ENCODE data around the gene GLYATL1. TPM values are rescaled to one million over a fixed set of nuclear protein-coding genes. Genes with fewer than 3 reads are reported as not detected.
A peak's percentile ranks its signal among the peaks of the same experiment; 100 is the strongest.
"Not testable (repeated sequence)": the region's sequence is repeated elsewhere in the genome, so short reads cannot be mapped to it uniquely, and the experiment has no call there.

The GLYATL1 gene
- total and polyA plus RNA-seq, 2 experiments from 2014 or later, result 1.3 to 2.1 TPM

DNA sequence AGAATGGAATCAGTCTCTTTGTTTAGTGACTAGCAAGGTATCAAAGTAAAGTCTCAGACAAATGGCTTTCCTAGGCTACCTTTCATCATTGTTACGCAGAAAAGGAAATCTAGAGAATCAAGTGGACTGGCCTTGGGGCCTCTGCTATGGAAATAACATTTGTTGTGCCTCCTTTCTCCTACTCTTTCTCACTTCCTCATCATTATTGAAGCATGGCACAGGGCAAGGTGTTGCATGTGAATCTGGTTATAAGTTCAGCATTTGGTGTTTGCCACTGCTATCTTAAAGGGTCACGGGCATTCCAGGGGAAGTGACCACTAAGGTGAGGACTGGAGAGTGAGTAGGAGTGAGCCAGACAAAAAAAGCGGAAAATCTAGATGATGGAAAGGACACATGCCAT lies 54.9 kb downstream of the GLYATL1 start:
- no peaks in the 10 kb centered on the region for H3K9me3 ChIP-seq (ENCODE audit: low read depth)
- H3K27me3 ChIP-seq, result no peaks in the 10 kb centered on the region
- TF ChIP-seq, protein P1, sequence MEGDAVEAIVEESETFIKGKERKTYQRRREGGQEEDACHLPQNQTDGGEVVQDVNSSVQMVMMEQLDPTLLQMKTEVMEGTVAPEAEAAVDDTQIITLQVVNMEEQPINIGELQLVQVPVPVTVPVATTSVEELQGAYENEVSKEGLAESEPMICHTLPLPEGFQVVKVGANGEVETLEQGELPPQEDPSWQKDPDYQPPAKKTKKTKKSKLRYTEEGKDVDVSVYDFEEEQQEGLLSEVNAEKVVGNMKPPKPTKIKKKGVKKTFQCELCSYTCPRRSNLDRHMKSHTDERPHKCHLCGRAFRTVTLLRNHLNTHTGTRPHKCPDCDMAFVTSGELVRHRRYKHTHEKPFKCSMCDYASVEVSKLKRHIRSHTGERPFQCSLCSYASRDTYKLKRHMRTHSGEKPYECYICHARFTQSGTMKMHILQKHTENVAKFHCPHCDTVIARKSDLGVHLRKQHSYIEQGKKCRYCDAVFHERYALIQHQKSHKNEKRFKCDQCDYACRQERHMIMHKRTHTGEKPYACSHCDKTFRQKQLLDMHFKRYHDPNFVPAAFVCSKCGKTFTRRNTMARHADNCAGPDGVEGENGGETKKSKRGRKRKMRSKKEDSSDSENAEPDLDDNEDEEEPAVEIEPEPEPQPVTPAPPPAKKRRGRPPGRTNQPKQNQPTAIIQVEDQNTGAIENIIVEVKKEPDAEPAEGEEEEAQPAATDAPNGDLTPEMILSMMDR (IDR thresholded peaks at IDR 0.05; ENCODE audit: low read depth, low read length), result no peak
- H3K27ac ChIP-seq, result no peak overlapping the region
- H3K4me3 ChIP-seq, result no peak overlapping the region
- no peak for DNase-seq (ENCODE audit: low read depth in 1 of 2, low spot score in 1 of 2)
- H3K36me3 ChIP-seq, result no peaks in the 10 kb centered on the region
- no peaks in the 10 kb centered on the region for H3K4me1 ChIP-seq (ENCODE audit: low read depth)

DNA sequence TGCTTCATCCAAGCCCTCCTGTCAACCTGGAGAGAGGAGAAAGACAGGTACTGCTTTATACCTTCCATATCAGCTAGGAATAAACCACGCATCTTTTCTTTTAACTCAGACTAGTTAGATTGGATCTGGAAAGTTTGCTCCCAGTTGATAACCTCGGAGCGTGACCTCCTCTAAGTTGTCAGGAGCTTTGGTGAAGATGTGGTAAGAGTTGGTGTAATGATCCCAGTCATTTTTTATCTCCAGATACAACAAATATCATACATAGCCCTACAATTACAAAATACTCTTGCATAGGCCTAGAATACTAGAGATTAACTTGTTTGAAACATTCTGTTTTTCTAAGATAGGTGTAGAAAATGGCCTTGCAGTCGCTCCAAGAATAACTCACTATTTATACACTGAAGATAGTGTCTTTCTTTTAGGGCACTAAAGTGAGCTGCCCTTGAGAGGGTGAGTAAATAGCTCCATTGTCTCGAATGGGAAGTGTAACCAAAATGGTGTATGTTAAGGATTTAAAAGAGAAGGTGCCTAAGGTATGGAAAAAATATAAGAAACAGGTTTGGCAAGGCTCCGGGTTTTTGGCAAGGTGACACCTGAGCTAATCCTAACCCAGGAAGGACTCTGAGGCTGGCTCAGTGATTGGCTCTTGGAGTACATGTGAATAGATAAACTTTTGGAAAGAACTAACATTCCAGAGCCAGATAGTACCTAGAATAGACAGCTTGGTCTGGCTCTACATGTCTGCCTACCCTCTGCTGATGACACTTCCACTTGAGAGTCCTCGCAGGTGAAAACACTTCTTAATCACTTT lies 59.4 kb downstream of the GLYATL1 start:
- Histone ChIP-seq H3K27ac (peak overlapping the region; percentile 0), H3K9me3 (ENCODE audit: low read depth) (no peaks in the 10 kb centered on the region), H3K36me3 (no peaks in the 10 kb centered on the region), H3K27me3 (no peaks in the 10 kb centered on the region), H3K4me3 (no peak overlapping the region), H3K4me1 (ENCODE audit: low read depth) (no peaks in the 10 kb centered on the region)
- no peak for DNase-seq (ENCODE audit: low read depth in 1 of 2, low spot score in 1 of 2)
- TF ChIP-seq, protein P1 (IDR thresholded peaks at IDR 0.05; ENCODE audit: low read depth, low read length), result no peak

DNA sequence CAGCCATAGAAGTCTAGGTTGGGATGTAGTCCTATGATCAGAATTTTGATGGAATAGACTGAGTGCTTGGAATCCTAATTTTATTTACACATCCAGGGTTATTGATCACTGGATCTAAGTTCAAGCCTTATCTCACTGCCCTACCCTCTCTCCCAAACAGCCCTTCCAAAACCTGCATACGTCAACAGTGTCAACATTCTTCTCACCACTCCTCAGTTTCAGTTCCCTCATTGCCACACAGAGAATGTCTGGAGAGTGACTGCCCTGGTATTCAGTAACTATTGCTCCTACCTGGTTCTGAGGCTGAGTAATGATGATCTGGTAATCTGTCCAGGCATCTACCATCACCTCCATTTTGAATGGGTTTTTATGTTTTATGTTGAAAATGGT lies 60.0 kb downstream of the GLYATL1 start:
- no peaks in the 10 kb centered on the region for H3K9me3 ChIP-seq (ENCODE audit: low read depth)
- H3K4me3 ChIP-seq, result no peak overlapping the region
- DNase-seq (ENCODE audit: low read depth in 1 of 2, low spot score in 1 of 2), result no peak
- no peaks in the 10 kb centered on the region for H3K36me3 ChIP-seq
- TF ChIP-seq, protein P1 (IDR thresholded peaks at IDR 0.05; ENCODE audit: low read depth, low read length), result no peak
- no peaks in the 10 kb centered on the region for H3K4me1 ChIP-seq (ENCODE audit: low read depth)
- H3K27ac ChIP-seq, result no peak overlapping the region
- H3K27me3 ChIP-seq, result no peaks in the 10 kb centered on the region

DNA sequence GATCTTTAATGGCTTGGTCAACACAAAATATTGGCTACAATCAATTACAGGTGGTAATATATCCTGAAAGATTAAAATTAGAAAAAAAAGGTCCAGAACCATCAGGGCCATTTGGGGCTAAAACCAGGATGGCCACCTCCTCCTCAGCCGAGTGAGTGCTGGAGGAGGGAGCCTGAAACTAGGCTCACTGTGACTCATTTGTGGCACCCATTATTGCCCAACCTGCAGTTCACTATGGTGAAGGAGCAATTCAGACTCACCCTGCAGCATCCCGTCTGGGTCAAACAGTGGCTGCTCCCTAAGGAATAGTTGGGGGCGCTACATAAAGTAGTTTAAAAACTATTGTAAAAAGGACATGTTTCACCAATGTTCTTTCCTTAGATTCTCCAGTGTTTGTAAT lies 60.7 kb downstream of the GLYATL1 start:
- DNase-seq (ENCODE audit: low read depth in 1 of 2, low spot score in 1 of 2), result no peak
- TF ChIP-seq, protein P1 (IDR thresholded peaks at IDR 0.05; ENCODE audit: low read depth, low read length), result no peak
- no peaks in the 10 kb centered on the region for H3K9me3 ChIP-seq (ENCODE audit: low read depth)
- no peaks in the 10 kb centered on the region for H3K36me3 ChIP-seq
- no peaks in the 10 kb centered on the region for H3K4me1 ChIP-seq (ENCODE audit: low read depth)
- no peak overlapping the region for H3K4me3 ChIP-seq
- H3K27me3 ChIP-seq, result no peaks in the 10 kb centered on the region
- no peak overlapping the region for H3K27ac ChIP-seq

DNA sequence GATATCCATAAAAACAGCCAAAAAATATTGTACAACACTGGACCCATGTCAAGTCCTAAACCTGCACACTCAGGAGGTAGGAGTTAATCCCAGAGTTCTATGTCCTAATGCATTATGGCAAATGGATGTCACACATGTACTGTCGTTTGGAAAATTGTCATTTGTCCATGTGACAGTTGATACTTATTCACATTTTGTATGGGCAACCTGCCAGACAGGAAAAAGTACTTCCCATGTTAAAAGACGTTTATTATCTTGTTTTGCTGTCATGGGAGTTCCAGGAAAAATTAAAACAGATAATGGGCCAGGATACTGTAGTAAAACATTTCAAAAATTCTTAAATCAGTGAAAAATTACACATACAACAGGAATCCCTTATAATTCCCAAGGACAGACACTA lies 62.7 kb downstream of the GLYATL1 start:
- H3K4me3 ChIP-seq; H3K27ac ChIP-seq; H3K4me1 ChIP-seq (ENCODE audit: low read depth); DNase-seq (ENCODE audit: low read depth in 1 of 2, low spot score in 1 of 2); H3K9me3 ChIP-seq (ENCODE audit: low read depth); H3K36me3 ChIP-seq; H3K27me3 ChIP-seq: not testable (repeated sequence)

Other genes starting within 250 kb of the GLYATL1 start
- gene GLYAT, start 207.5 kb upstream of the GLYATL1 start, total RNA-seq, result not detected in 2 replicates
- gene GLYAT, start 207.5 kb upstream of the GLYATL1 start, polyA plus RNA-seq, result not detected in 2 replicates
- gene GLYATL2, start 94.8 kb upstream of the GLYATL1 start, total RNA-seq, result not detected in 2 replicates
- gene GLYATL2, start 94.8 kb upstream of the GLYATL1 start, polyA plus RNA-seq, result not detected in 2 replicates
- gene GLYATL1B, start 146.8 kb downstream of the GLYATL1 start, total RNA-seq, result not detected in 2 replicates
- not detected in 2 replicates for gene GLYATL1B, start 146.8 kb downstream of the GLYATL1 start, polyA plus RNA-seq
- 1.8 and 2.6 TPM in 2 replicates for gene FAM111B, start 167.7 kb downstream of the GLYATL1 start, total RNA-seq
- 0.44 and 3.5 TPM in 2 replicates for gene FAM111B, start 167.7 kb downstream of the GLYATL1 start, polyA plus RNA-seq
- 1.7 and 6.5 TPM in 2 replicates for gene FAM111A, start 203.4 kb downstream of the GLYATL1 start, total RNA-seq
- 1.5 and 5.3 TPM in 2 replicates for gene FAM111A, start 203.4 kb downstream of the GLYATL1 start, polyA plus RNA-seq
- 2.7 and 3.1 TPM in 2 replicates for gene DTX4, start 232.6 kb downstream of the GLYATL1 start, total RNA-seq
- gene DTX4, start 232.6 kb downstream of the GLYATL1 start, polyA plus RNA-seq, result 1.1 and 1.8 TPM in 2 replicates